Measurements from ENCODE around the gene ZBTB7B.
A peak's percentile ranks its signal among the peaks of the same experiment; 100 is the strongest.
"Not testable (repeated sequence)": the region's sequence is repeated elsewhere in the genome, so short reads cannot be mapped to it uniquely, and the experiment has no call there.

Gene ZBTB7B

GRCh38 chr1:154988058-154988954 lies 14.3 kb upstream of the ZBTB7B start:
- DNase-seq (ENCODE audit: low read depth) = no peak

GRCh38 chr1:154989195-154989860 lies 13.3 kb upstream of the ZBTB7B start:
- DNase-seq (ENCODE audit: low read depth) = no peak

DNA sequence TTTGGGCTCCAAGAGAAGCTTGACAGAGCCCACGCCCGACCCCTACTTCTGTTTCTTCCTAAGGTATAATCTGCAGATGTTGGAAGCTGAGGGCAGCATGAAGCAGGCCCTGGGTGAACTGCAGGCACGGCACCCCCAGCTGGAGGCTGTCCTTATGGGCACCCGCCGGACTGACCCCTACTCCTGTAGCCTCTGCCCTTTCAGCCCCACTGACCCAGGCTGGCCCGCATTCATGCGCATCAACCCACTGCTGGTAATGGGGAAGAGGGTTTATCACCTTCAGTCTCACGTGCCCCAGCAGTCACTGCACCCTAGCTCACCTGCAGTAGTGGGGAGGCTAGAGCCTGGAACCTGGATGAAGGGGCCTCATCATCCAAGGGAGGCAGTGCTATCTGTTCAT lies 12.3 kb upstream of the ZBTB7B start:
- DNase-seq (ENCODE audit: low read depth) = no peak

- DNase-seq (ENCODE audit: low read depth) = no peak
Observed at GRCh38 chr1:154992721-154993571, 9.7 kb upstream of the ZBTB7B start.

DNA sequence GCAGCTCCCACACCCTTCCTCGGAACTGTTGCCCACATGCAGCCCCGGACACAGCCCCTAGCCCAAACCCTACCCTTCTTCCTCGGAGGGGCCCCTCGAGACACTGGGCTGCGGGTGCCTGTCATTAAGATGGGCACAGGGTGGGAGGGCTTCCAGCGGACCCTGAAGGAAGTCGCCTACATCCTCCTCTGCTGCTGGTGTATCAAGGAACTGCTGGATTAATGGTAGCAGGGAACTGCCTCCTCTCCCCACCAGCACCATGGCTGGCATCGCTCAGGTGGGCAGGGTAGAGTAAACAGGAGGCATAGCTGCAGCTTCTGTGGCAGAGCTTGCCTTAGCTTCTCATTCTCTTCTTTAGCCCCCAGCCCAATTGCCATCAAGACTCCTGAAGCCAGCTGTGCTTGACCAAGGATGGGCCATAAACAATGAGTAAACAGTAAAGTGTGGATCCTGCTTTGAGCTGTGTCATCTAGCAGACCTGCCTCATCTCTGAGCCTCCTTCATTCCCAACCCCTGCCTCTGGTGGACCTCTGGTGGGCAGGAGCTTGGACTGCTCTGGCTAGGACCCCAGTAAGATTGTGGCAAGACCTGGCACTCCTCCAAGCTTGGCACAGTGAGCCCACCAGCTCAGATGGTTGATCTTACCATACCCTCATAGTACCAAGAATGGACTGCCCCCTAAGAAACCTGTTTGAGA lies 8.9 kb upstream of the ZBTB7B start, which contains the start of gene LENEP:
Gene LENEP (plus strand): TSS at position 15 of the 697 bp plus-strand sequence. CDS start 22 bp downstream, at position 37.
- DNase-seq (ENCODE audit: low read depth) = no peak

- DNase-seq (ENCODE audit: low read depth) = no peak
Observed at GRCh38 chr1:154994269-154994587, 8.4 kb upstream of the ZBTB7B start.

DNA sequence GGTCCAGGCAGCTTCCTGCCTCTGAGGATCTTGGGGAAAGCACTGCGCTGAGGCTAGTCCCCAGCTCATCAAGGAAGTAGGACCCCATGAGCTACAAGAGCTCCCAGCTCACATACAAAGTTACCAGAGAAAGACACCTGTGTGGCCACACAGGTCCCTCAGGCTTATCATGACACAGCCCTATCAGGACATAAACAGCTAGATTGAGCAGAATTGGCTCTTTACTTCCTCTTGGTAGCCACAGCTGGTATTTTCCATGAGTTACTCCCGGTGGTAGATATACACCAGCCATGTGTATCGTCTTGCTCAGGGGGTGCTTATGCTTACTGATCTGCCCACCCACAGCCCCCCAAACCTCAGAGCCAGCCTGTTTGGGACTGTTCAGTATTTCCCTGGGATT lies 8.0 kb upstream of the ZBTB7B start:
- no peak for DNase-seq (ENCODE audit: low read depth)

- not testable (repeated sequence) for DNase-seq (ENCODE audit: low read depth)
Observed at GRCh38 chr1:154995301-154995983, 7.2 kb upstream of the ZBTB7B start.

DNA sequence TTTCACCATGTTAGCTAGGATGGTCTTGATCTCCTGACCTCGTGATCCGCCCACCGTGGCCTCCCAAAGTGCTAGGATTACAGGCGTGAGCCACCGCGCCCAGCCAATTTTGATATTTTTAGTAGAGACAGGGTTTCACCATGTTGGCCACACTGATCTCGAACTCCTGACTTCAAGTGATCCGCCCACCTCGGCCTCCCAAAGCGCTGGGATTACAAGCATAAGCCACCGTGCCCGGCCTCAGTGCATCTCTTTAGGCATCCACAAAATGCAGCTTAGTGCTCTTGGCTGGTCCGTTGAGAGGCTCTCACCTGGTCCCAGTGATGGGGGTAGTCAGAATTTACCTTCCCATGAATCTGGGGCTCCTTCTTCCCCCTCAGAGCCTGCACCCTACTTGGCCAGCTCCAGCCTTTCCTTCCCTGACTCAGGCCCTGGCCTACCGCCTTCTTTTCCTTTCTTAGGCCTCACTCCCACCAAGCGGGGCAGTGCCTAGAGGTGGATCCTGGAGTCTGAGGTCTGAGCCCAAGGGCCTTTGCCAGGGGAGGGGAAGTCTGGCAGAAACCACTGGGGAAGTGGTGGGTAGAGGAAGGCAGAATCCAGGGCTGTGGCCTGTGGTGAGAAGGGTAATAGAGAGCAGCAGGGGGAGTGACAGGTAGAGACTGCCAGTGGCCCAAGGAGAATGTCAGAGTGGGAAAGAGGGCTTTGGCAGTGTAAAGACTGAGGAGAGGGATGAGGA lies 5.5 kb upstream of the ZBTB7B start:
- DNase-seq (ENCODE audit: low read depth) = no peak

- DNase-seq (ENCODE audit: low read depth) = no peak
Observed at GRCh38 chr1:154998201-154998780, 4.3 kb upstream of the ZBTB7B start.

- peak; percentile 49 for DNase-seq (ENCODE audit: low read depth)
Observed at GRCh38 chr1:154998818-154999570, 3.6 kb upstream of the ZBTB7B start.

GRCh38 chr1:154999571-155000410 lies 2.8 kb upstream of the ZBTB7B start:
- DNase-seq (ENCODE audit: low read depth) = no peak

GRCh38 chr1:155000411-155000725 lies 2.2 kb upstream of the ZBTB7B start:
- no peak for DNase-seq (ENCODE audit: low read depth)

DNA sequence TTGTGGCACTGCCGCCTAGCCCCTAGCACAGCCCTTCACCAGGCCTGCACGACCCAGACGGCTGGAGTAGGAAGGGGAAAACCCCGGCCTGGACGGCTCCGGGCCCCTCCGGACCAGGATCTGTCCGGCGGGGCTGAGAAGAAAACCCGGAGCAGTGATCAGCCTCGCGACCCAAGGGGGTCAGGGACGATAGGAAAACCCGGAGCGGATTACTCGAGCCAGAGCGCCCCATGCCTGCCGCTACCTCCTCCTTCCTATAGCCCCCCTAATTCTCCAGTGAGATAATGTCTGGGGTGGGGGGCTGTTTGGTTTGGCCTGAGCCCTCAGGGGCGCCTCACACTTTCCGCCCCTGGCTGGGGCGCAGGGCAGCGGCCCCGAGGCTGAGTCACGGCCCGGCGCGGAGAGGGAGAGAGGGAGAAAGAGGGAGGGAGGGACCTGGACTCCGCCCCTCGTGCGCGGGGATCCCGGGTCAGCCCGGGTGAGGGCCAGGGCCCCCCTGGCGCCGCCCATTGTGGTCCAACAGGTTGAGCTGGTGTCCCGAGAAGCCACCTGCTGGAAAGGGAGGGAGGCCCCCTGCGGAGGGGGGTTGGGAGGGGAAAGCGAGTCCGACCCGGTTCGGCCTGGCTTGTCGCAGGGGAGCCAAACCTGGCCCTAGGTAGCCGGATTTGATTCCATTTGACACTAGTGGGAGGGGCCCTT lies 1.7 kb upstream of the ZBTB7B start:
- peak; percentile 59 for DNase-seq (ENCODE audit: low read depth)

- DNase-seq (ENCODE audit: low read depth) = no peak
Observed at GRCh38 chr1:155001425-155001674, 1.3 kb upstream of the ZBTB7B start.

DNA sequence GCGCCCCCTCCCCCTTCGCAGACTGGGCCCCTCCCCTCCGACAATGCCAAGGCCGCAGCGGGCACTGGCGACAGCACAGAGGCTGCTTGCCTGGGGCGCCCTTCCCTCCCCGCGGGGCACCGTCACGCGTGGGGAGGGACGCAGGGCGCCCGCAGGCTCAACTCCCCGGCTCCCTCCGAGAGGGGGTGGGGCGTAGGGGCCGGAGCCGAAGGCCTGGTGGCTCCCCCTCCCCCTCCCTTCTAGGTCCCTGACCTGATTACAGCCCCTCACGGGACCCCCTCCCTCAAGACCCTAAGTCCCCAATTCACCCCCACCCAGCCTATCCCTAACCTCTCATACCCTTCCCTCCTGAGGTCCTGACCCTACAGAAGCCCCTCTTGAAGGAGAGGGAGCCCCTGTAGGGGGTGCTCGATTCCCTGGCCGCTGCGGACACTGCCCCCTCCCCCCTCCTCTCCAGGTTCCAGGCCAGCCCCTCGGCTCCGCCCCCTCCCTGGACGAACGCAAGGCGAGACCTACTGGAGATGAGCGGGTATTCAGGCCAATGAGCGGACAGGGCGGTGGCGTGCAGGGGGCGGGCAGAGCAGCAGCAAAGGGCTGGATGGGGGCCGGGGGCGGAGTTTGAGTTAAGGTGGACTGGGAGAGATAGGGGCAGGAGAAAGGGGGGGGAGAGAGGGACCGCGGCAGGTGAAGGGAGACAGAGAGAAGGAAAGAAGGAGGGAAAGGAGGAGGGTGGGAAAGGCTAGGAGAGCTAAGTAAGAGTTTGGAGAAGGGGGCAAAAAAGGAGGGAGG lies 733 bp upstream of the ZBTB7B start:
- peak; percentile 99 for DNase-seq (ENCODE audit: low read depth)

GRCh38 chr1:155003227-155003765 lies 694 bp downstream of the ZBTB7B start:
- no peak for DNase-seq (ENCODE audit: low read depth)
